ENCODE data around the gene P2RX5.
A peak's percentile ranks its signal among the peaks of the same experiment; 100 is the strongest.
"Not testable (repeated sequence)": the region's sequence is repeated elsewhere in the genome, so short reads cannot be mapped to it uniquely, and the experiment has no call there.

Gene P2RX5

GRCh38 chr17:3712811-3713463, 17.0 kb upstream of the P2RX5 start:
- DNase-seq (ENCODE audit: low read depth in 2 of 2) = no peak

- peak in 1 of 2 donors; percentile 45 for DNase-seq (ENCODE audit: low read depth in 2 of 2)
These were observed 15.0 kb upstream of the P2RX5 start for GRCh38 chr17:3710951-3711383.

DNA sequence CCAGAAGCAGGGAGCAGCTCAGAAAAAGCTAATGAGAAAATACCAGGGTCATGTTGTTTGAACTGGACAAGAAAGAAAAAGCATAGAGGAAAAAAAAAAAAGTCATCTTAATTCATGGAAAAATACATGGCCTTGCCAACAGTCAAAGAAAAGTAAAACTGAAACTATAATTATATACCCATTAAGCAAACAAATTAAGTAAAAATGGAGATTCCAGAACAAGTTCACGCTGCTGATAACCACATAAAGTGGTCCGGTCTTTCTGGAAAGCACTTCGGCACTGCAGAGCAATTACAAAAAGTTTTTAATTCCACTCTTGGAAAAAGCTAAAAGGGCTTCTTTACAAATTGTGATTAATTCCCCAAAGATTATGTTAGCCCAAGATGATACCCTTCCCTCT, 12.4 kb upstream of the P2RX5 start:
- DNase-seq (ENCODE audit: low read depth in 2 of 2) = no peak

- DNase-seq (ENCODE audit: low read depth in 2 of 2) = not testable (repeated sequence)
These were observed 9.7 kb upstream of the P2RX5 start for GRCh38 chr17:3705718-3705984.

DNA sequence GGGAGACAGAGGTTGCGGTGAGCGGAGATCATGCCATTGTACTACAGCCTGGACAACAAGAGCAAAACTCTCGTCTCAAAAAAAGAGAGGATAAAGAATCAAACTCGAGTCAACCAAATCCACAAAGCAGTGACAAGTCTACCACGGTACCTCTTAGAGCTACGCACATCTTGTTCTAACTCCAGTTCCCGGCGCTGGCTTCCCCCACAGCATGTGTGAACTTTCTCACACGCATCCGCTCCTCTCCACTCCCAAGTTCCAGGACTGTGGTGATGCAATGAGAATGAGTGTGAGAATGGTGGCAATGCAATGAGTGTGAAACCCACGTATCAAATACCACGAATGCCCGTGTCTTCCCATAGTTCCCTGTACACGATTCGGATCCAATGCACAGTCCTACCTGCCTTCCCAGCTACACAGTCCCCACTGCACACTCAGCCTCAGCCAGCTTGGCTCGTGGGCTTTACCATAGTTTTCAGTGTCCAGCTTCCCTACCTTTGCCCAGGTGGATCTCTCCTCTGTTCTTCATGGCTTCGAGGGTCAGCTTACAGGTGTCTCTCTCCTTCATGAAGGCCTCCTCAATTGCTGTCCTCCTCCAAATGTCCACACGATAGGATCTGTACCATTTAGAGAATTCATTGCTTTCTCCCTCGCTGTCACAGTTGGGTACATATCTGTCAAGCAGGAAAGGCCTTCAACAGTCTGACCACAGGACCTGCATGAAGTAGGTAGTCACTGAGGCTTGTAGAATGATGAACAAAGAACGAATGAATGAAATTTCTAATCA, 9.2 kb upstream of the P2RX5 start:
- DNase-seq (ENCODE audit: low read depth in 2 of 2) = no peak

DNA sequence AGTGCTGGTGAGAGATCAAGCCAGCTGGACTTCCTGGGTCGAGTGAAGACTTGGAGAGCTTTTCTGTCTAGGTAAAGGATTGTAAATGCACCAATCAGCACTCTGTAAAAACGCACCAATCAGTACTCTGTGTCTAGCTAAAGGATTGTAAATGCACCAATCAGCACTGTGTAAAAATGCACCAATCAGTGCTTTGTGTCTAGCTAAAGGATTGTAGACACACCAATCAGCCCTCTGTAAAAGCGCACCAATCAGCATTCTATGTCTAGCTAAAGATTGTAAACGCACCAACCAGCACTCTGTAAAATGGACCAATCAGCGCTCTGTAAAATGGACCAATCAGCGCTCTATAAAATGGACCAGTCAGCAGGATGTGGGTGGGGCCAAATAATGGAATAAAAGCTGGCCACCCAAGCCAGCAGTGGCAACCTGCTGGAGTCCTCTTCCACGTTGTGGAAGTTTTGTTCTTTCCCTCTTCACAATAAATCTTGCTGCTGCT, 6.1 kb upstream of the P2RX5 start:
- DNase-seq (ENCODE audit: low read depth in 2 of 2) = not testable (repeated sequence)

DNA sequence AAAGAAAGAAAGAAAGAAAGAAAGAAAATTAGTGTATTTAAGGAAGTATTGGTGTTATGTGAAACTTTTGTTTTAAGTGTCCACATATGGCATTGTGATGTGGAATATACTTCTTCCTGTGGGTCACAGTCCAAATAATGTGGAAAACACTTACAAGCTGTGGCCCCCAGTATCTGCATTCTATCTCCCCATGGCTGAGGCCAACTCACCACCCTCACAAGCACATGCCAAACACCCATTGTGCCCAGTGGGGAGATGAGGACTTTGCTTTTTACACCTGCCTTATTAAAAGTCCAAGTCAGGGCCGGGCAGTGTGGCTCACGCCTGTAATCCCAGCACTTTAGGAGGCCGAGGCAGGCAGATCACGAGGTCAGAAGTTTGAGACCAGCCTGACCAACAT, 4.0 kb upstream of the P2RX5 start:
- no peak for DNase-seq (ENCODE audit: low read depth in 2 of 2)

DNA sequence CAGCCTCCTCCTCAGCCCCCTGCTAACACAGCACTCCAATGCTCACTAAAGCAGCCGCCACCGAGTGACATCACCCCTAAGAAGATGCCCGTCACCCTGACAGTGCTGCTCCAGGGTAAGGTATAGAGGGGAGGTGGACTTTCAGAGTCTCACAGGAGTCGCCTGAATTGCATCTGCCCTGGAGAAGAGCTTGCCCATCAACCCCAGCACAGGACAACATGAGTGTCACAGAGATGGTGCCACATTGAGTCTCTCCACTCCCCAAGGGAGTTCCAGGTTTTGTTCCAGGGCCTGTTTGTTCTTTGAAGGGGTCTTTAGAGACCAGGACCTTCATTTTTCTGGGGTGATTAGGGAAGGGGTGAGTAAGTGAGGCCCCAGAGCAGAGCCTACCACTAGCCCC, 2.2 kb upstream of the P2RX5 start:
- no peak for DNase-seq (ENCODE audit: low read depth in 2 of 2)

- DNase-seq (ENCODE audit: low read depth in 2 of 2) = no peak
These were observed 1.1 kb upstream of the P2RX5 start for GRCh38 chr17:3697103-3697476.

DNA sequence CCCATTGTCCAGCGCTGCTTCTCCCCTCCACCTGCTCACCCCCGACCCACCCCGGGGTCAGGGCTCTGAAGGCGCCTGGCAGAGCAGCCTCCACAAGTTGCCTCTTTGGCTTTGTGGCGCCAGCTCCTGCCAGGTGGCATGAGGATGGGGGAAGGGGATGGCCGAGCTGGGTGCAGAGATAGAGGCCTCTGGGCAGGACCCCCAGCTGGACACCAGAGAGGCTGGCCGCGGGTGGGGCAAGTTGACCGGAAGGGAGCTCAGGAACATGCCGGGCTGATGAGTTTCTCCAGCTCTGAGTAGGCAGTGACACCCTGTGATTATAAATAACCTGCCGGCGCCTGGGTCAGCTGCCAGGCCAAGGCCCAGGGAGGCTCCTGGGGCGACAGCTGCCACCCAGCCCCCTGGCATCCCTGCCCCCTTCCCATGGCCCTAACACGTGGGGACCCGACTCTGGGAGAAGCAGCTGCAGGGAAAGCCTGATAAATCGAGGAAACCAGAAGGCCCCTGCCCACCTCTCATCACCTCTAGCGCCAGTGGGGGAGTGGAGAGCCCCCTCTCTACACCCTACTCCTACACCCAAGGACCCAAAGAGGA, 729 bp downstream of the P2RX5 start:
- no peak for DNase-seq (ENCODE audit: low read depth in 2 of 2)

DNA sequence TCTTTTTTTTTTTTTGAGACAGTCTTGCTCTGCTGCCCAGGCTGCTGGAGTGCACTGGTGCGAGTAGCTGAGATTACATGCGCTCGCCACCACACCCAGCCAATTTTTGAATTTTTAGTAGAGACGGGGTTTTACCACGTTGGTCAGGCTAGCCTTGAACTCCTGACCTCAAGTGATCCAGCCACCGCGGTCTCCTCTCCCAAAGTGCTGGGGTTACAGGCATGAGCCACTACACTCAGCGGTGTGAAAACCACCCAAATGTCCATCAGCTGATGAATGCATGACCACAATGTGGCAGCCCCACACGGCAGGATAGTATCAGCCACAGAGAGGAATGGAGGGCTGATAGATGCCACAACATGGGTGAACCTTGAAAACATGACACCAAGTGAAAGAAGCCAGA, 2.1 kb downstream of the P2RX5 start:
- no peak for DNase-seq (ENCODE audit: low read depth in 2 of 2)

- no peak for DNase-seq (ENCODE audit: low read depth in 2 of 2)
These were observed 2.8 kb downstream of the P2RX5 start for GRCh38 chr17:3693141-3693540.

- no peak for DNase-seq (ENCODE audit: low read depth in 2 of 2)
These were observed 3.6 kb downstream of the P2RX5 start for GRCh38 chr17:3692346-3692745.

- no peak for DNase-seq (ENCODE audit: low read depth in 2 of 2)
These were observed 4.3 kb downstream of the P2RX5 start for GRCh38 chr17:3691617-3692067.

GRCh38 chr17:3690094-3690715, 5.8 kb downstream of the P2RX5 start:
- DNase-seq (ENCODE audit: low read depth in 2 of 2) = no peak

GRCh38 chr17:3689262-3690093, 6.5 kb downstream of the P2RX5 start:
- DNase-seq (ENCODE audit: low read depth in 2 of 2) = no peak

DNA sequence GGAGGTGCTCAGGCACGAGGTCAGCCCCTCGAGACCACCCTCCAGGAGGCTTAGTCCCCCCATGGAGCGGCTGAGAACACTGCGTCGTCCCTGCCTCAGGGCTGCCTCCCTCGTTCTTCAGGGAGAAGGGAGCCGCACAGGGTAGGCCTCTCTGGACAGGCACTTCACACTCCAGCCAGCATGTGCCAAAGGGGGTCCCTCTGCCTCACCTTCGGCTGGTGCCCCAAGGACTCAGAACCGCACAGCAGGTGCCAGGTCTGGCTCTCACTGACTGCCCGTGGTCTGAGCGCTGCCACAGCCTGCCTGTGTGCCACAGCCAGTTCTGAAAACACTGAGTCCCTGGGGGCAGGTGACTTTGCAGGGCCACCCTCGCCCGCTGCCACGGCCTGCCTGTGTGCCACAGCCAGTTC, 7.1 kb downstream of the P2RX5 start:
- DNase-seq (ENCODE audit: low read depth in 2 of 2) = no peak

DNA sequence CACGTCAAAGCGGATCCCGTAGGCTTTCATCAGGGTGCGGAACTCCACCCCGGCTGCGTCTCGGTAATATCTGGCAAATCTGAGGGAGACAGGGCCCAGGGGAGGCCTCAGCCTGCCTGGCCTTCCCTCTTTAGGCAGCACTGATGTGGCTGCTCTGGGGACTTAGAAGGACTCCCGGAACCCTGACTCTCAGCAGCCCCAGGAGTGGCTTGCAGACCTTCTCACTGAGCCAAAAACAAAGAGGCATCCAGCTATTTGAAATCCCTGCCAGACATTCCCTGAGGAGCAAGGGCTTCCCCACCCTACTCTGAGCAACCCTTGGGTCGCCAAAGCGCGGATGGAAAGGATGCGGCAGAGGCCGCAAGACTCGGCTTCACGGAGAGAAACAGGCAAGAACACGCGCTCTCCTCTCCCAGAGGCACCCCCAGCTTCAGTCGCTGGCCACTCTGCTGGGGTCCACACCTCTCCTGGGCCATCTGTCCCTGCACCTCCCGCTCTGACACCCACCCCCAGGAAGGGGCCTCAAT, 7.9 kb downstream of the P2RX5 start:
- DNase-seq (ENCODE audit: low read depth in 2 of 2) = no peak

DNA sequence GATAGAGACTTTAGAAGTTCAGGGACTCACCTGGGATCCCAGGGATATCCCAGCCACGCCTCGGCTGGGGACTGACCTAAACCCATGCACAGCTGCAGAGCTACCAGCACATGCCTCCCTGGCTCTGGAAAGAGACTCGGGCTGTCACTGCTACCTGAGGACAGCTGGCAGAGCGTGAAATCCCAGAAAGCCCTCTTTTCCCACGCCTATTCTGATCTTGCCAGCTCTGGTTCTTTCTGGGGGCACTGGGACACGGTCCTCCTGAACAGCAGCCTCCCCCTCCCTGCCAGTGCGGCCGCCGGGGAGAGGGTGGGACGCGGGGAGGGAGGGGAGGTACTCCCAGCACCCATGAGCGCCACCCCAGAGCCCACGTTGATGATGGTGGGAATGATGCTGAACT, 10.8 kb downstream of the P2RX5 start:
- no peak for DNase-seq (ENCODE audit: low read depth in 2 of 2)

- no peak for DNase-seq (ENCODE audit: low read depth in 2 of 2)
These were observed 12.9 kb downstream of the P2RX5 start for GRCh38 chr17:3683054-3683511.

GRCh38 chr17:3682033-3682432, 13.9 kb downstream of the P2RX5 start:
- no peak for DNase-seq (ENCODE audit: low read depth in 2 of 2)
